ENCODE measurements around the gene CNTN1.

CNTN1 gene

GRCh38 chr12:40768125-40768864 lies 76.1 kb downstream of the CNTN1 start:
- FAIRE-seq (no peak), DNase-seq (ENCODE audit: low spot score) (no peak)

DNA sequence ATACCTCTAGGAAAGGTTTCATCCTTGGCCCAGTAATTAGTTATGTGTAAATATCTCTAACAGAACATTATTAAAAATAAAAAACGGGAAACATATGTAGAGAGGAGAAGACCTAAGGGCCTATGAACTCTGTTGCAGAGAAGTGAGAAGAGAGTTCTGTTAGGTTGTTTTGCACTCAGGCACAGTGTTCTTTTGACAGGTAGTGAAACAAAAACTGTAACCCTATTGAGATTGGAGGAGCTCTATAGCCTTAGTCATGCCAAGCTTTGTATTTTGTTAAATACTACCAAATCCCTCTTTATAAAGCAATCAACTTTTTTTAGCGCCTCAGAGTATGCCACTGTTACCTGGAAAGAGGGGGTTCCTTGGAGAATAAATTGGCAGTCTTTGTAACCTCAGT lies 77.6 kb downstream of the CNTN1 start:
- FAIRE-seq, result no peak
- DNase-seq (ENCODE audit: low spot score), result no peak

- DNase-seq (ENCODE audit: low spot score), result no peak
- no peak for FAIRE-seq
Observed at GRCh38 chr12:40770781-40771180, 78.5 kb downstream of the CNTN1 start.

DNA sequence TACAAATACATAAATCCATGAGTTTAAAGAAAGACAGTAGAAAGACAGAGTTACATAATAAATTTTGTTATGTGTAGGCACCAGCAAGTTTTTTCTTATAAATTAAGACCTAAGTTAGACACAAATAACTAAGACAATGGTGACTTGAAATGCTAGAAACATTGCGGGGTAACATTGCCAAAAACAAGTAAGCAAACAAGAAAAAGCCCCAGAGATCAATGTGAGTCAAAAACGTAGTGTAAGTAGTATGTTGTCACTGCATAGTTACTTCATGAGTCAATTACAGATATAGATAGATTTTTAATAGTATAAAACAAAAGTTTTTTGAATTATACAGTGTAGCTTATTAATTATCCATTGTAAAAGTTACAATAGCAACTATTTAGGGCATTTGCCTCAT lies 83.4 kb downstream of the CNTN1 start:
- DNase-seq (ENCODE audit: low spot score) (no peak), FAIRE-seq (no peak)

DNA sequence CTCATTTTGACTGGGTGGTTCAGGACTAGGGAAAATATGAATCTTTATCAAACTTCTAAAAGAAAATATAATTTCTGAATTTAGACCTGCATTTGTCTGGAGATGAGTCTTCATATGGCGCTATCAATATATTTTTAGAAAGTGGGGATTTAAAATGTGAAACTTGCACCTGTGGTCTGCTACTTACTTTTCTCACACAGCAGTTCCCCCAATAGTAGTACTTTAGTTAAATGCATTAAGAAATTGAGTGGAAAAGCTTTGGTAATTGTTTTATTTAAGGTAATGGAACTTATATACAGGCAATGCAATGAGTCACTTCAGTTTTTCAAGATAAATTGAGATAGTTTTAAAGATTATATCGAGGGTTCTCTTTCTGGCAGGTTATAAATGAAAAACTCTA lies 91.9 kb downstream of the CNTN1 start:
- FAIRE-seq, result no peak

DNA sequence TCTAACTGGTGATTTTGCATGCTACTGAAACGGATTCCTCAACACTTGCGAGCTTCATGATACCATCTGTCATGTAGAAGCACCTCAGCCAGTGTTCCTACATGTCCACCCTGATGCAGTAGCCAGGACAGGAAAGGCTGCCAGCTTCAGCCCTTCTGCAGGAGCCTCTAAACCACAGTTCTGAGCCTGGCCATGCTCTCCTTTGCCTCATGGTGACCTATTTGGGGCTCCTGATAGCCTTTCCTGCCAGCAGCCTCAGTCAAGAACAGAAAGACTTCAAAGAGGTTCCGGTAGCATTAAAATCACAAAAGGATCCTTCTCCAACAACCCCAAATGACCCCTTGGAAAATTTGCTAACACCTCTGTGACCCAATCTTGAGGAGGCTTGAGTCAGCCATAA lies 96.0 kb downstream of the CNTN1 start:
- no peak for FAIRE-seq
- no peak for DNase-seq (ENCODE audit: low spot score)

More for the DNA sequence above, 91.9 kb downstream of the CNTN1 start:
- no peak for DNase-seq (ENCODE audit: low spot score)

DNA sequence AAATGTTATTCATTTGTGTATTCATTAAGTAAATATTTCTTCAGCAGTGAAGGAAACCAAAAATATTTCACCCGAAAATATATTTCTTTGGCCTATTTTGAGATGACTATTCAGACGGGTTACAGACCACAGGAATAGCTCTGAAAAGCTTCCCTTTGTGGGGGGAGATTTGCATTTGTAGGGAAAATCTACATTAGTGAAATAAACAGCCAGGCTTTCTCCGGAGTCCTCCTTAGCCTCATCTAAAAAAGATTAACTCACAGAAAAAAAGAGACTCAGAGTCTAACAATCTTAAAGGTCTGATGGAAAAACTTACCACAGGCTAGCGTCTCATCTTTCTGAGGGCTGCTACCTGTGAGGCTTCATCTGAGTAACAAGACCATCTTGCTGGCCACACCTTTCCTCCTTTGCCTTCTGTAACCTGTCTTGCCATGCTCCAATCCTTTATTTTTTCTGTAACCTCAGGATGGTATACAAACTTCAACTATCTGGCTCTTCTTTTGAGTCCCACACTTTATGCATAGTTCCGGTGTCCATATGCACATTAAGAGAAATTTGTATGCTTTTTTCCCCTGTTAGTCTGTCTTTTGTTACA lies 100.7 kb downstream of the CNTN1 start:
- FAIRE-seq (no peak), DNase-seq (ENCODE audit: low spot score) (no peak)

DNA sequence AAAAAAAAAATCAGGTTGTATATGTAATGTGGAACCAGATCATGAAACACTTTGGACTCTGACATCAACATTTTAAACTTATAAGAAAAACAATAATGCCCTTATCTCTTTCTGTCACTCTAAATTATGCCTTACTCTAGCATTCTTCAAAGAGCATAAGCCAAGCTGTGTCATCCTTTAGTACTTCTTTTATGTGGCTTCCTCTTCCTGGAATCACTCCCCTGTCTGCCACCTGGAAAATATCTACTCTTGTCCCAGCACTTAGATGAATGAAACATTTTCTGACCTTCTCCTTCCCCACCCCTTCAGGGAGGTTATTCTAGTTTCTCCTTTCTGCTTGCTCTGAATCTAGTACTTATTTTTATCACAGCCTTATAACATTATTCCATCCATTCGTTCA lies 101.2 kb downstream of the CNTN1 start:
- FAIRE-seq (no peak), DNase-seq (ENCODE audit: low spot score) (no peak)

DNA sequence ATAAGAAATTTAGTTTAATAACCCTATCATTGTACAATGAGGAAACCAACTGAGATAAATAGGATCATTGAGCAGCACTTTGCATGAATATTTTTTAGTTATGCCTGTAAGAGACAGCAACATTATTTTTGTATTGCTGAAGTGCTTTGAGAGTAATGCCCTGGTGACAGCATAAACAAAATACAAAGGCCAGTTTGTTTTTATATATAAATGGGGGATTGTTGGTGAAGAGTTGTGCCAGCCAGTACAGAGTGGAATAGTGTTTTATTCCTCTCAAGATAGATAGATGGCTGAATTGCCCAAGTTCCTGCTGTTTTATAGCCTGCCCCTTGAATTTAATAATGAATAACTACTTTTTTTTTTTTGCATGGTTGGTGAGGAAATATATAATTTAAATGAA lies 101.8 kb downstream of the CNTN1 start:
- no peak for DNase-seq (ENCODE audit: low spot score)
- FAIRE-seq, result no peak

DNA sequence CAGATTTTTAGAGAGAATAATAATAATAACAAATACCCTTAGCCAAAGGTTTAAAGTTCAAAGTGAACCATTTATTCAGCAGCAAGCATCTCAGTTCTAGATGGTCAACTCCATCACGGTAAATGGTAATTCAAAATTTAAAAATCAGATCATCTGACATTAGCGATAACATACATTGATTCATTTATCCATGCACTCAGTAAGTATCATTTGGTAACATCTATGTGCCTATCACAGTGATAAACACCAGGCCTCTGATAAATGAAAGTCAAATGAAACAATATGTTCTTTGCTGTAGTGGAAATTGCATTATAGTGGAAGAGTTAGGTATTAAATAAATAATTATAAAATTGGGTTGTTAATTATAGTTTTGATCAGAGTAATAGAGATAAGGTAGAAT lies 108.8 kb downstream of the CNTN1 start:
- FAIRE-seq (no peak), DNase-seq (ENCODE audit: low spot score) (no peak)

- no peak for DNase-seq (ENCODE audit: low spot score)
- FAIRE-seq, result no peak
Observed at GRCh38 chr12:40801861-40802260, 109.6 kb downstream of the CNTN1 start.

DNA sequence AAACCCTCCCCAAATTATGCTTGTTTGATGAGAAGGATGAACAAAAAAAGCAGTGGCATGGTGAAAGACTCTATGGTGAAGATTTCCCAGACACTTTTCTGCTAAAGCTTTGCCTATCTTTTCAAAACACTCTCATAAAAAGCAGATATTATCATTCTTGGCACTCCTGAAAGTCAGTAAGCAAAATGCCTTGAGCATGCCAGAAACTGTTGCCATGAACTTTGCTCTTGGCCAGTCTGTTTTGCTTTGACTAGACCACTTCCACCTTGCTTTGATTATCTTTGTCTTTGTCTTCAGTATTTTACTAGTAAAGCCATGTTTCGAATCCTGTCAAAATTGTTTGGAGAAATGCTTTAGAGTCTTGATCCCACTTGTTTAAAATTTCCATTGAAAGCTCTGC lies 110.4 kb downstream of the CNTN1 start:
- no peak for FAIRE-seq
- DNase-seq (ENCODE audit: low spot score), result no peak

- FAIRE-seq (no peak), DNase-seq (ENCODE audit: low spot score) (no peak)
Observed at GRCh38 chr12:40819436-40820108, 127.3 kb downstream of the CNTN1 start.

DNA sequence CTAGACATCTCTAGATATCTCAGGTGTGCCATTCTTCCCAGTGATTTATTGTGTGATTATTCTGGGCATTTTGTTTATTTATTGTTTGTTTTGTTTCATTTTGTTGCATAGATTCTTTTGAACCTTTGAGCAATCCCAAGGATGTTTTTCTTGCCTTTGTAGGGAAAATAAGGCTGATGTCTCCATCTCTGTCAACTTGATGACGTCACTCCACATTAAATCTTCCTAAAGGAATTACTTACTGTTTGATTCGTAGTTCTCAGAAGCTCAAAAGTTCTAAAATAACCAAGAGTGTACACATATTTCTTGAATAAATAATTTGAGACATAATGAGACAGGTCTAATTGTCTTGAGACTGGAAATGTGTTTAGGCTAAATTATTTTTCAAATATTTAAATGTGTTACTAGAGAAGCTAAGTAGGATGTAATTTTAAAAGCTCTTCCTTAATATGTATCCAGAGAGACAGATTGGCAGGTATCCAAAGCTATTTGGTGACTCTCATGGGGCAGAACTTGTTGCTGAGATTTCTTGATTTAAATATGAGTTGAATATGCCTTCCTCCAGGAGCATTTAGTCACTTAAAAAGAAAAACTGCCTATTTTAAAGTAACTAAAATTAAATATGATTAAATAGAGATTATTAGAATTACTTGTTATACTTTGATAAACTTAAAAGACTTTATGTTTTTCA lies 128.7 kb downstream of the CNTN1 start:
- no peak for DNase-seq (ENCODE audit: low spot score)

DNA sequence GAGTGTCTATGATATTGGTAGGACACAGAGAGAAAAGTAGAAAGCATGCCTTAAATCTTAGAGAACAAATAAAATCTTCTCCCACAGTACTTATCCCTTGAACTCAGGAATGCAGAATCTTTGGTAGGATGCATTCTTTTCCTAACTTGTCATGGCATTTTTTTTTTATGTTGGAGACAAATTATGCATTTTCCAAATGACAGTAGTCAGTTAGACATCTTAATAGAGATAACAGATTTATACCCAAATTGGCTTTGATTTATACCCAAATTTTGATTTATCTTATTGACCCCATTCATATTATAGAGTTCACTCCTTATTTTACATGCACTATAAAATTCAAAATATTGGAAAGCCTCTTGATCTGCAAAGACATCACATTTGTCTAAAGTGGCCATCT lies 132.9 kb downstream of the CNTN1 start:
- FAIRE-seq, result no peak
- DNase-seq (ENCODE audit: low spot score), result no peak

More for the DNA sequence above, 128.7 kb downstream of the CNTN1 start:
- no peak for FAIRE-seq

GRCh38 chr12:40827683-40828592 lies 135.7 kb downstream of the CNTN1 start:
- FAIRE-seq, result no peak

GRCh38 chr12:40828593-40828990 lies 136.4 kb downstream of the CNTN1 start:
- DNase-seq (ENCODE audit: low spot score) (no peak), FAIRE-seq (no peak)

More at GRCh38 chr12:40827683-40828592, 135.7 kb downstream of the CNTN1 start:
- no peak for DNase-seq (ENCODE audit: low spot score)

GRCh38 chr12:40829738-40830144 lies 137.5 kb downstream of the CNTN1 start:
- FAIRE-seq, result no peak

GRCh38 chr12:40831916-40832315 lies 139.7 kb downstream of the CNTN1 start:
- FAIRE-seq, result no peak
- DNase-seq (ENCODE audit: low spot score), result no peak

More at GRCh38 chr12:40829738-40830144, 137.5 kb downstream of the CNTN1 start:
- no peak for DNase-seq (ENCODE audit: low spot score)

- DNase-seq (ENCODE audit: low spot score) (no peak), FAIRE-seq (no peak)
Observed at GRCh38 chr12:40832668-40833067, 140.4 kb downstream of the CNTN1 start.

- DNase-seq (ENCODE audit: low spot score), result no peak
- FAIRE-seq, result no peak
Observed at GRCh38 chr12:40833818-40834217, 141.6 kb downstream of the CNTN1 start.
